Retina (tissue), 1 donor: ENCODE results near the gene TSEN34.
"Not testable (repeated sequence)": the region's sequence is repeated elsewhere in the genome, so short reads cannot be mapped to it uniquely, and the experiment has no call there.

ENCODE experiments used
- DNase-seq: peaks from one replicate; pipeline ENCODE4 v3.0.0-alpha.2; 2016

TSEN34 gene

GRCh38 chr19:54189145-54189734, 1.9 kb upstream of the TSEN34 start, which contains the start of gene MBOAT7:
TSS of gene MBOAT7 (minus strand) at chr19:54189580. CDS start at chr19:54188508, 1,072 bp downstream.
- DNase-seq, result no peak

GRCh38 chr19:54189735-54190502, 1.2 kb upstream of the TSEN34 start:
- peak; percentile 100 for DNase-seq

- DNase-seq, result peak; percentile 99
These were observed 551 bp upstream of the TSEN34 start for GRCh38 chr19:54190503-54191010.

- DNase-seq, result no peak
These were observed 824 bp downstream of the TSEN34 start for GRCh38 chr19:54191811-54192453.

GRCh38 chr19:54193011-54193410, 1.9 kb downstream of the TSEN34 start:
- DNase-seq, result no peak

GRCh38 chr19:54194463-54194862, 3.4 kb downstream of the TSEN34 start:
- DNase-seq, result not testable (repeated sequence)

- no peak for DNase-seq
These were observed 5.4 kb downstream of the TSEN34 start for GRCh38 chr19:54196536-54196935.

GRCh38 chr19:54197121-54197520, 6.0 kb downstream of the TSEN34 start:
- no peak for DNase-seq

GRCh38 chr19:54199401-54199800, 8.3 kb downstream of the TSEN34 start:
- DNase-seq, result no peak

GRCh38 chr19:54201172-54201701, 10.1 kb downstream of the TSEN34 start:
- DNase-seq, result no peak

GRCh38 chr19:54201980-54202379, 10.9 kb downstream of the TSEN34 start:
- DNase-seq, result no peak

- DNase-seq, result no peak
These were observed 12.1 kb downstream of the TSEN34 start for GRCh38 chr19:54203151-54203611.

GRCh38 chr19:54204767-54205468, 13.8 kb downstream of the TSEN34 start:
- no peak for DNase-seq

GRCh38 chr19:54206030-54206830, 15.1 kb downstream of the TSEN34 start:
- no peak for DNase-seq

GRCh38 chr19:54206831-54207177, 15.7 kb downstream of the TSEN34 start:
- DNase-seq, result no peak

GRCh38 chr19:54207193-54207592, 16.1 kb downstream of the TSEN34 start:
- not testable (repeated sequence) for DNase-seq

GRCh38 chr19:54207676-54207982, 16.5 kb downstream of the TSEN34 start:
- DNase-seq, result no peak

GRCh38 chr19:54207983-54208783, 17.1 kb downstream of the TSEN34 start:
- DNase-seq, result peak; percentile 12

- no peak for DNase-seq
These were observed 17.6 kb downstream of the TSEN34 start for GRCh38 chr19:54208784-54209057.

- DNase-seq, result peak; percentile 24
These were observed 18.1 kb downstream of the TSEN34 start for GRCh38 chr19:54209058-54209810.
